Measurements from ENCODE around the gene OTOG.

GRCh38 chr11:17575431-17576425, 28.7 kb downstream of the OTOG start:
- TF ChIP-seq CTCF (IDR thresholded peaks at IDR 0.05), result no peak
- TF ChIP-seq POLR2A (IDR thresholded peaks at IDR 0.05), result no peak
- no peak for TF ChIP-seq EP300 (IDR thresholded peaks at IDR 0.05)
